Keratinocyte (primary cell): ENCODE measurements around the gene ZNF292.

Experiments
- CTCF ChIP-seq, 3 experiments: IDR thresholded peaks in 1 of 3; conservative IDR thresholded peaks in 1 of 3; optimal IDR thresholded peaks in 1 of 3; 2 replicates in 2 of 3; 3 replicates in 1 of 3; pipeline versions ENCODE3 to v1.5.1; 2011; ENCODE audit warnings: low read length in 3 of 3, mild to moderate bottlenecking in 3 of 3, moderate library complexity in 2 of 3, control low read depth in 1 of 3, inconsistent platforms in 1 of 3; ENCODE audit not compliant: insufficient read depth in 2 of 3; ENCODE audit errors: extremely low read depth in 1 of 3
- EZH2 ChIP-seq: IDR thresholded peaks from one replicate; pipeline ENCODE4 v1.6.1; 2012; ENCODE audit warnings: inconsistent platforms, mild to moderate bottlenecking, low read length, moderate library complexity

GRCh38 chr6:87150406-87150805, 5.0 kb upstream of the ZNF292 start:
- TF ChIP-seq CTCF (optimal IDR thresholded peaks at IDR 0.05 in 1 of 3, IDR thresholded peaks at IDR 0.05 in 1 of 3, conservative IDR thresholded peaks at IDR 0.05 in 1 of 3; ENCODE audit: extremely low read depth in 1 of 3, insufficient read depth in 2 of 3, low read length in 3 of 3) (no peak), EZH2 (no peak)
